NCI-H774 (cell line): ENCODE measurements around the gene KDM5A.
"Not testable (repeated sequence)": the region's sequence is repeated elsewhere in the genome, so short reads cannot be mapped to it uniquely, and the experiment has no call there.

ENCODE experiments used
- DNase-seq: peaks from one replicate; lab custom pipeline; 2025; lab: John Stamatoyannopoulos, UW

Gene KDM5A

DNA sequence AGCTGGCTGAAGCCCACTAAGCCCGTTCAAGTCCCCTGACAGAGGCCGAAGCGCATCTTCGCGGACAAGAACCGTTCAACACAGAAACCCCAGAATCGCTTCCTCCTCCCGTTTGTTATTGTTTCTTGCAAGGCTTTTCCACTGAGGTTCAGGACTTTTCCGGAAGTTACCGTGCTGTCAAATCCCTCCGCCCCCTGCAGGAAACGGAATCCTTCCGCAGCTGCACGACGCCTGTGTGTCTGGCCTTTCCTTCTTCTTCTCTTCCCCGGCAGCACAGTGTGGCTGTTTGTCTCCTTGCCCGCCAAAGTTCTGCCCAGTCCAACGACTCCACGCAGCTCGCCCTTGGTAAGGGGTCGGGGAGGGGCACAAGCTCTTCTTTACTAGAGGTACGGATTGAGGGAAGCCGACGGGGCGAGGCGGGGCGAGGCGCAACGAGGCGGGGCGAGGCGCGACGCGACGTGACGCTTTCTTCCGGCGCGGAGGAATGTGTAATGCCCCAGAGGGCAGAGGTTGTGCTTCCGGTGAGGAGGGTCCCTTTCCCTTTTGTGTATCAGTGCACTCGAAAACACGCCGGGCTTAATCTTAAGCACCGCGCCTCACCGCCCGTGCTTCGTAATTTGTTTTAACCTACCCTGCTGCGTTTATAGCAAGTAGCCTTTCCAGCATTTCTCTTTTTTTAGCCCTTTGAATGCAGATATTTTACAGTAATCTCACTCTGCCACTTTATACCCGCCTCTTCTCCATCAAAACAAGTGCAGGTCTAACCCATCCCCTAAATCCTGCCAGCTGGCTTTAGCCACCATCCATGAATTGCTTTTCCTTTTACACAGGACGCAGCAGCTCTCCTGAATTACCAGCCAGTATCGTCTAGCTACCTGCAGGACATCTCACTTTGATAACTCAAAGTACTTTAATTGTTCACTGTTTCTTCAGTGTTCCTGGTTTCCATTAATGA, at the start of gene KDM5A:
TSS of gene KDM5A (minus strand) at position 179 of the 955 bp plus-strand sequence. CDS start 229 bp downstream, outside the sequence.
- DNase-seq: no peak

- DNase-seq: not testable (repeated sequence)
Observed at GRCh38 chr12:435737-436136, 46.6 kb upstream of the KDM5A start.

GRCh38 chr12:422526-422925, 33.4 kb upstream of the KDM5A start:
- no peak for DNase-seq

DNA sequence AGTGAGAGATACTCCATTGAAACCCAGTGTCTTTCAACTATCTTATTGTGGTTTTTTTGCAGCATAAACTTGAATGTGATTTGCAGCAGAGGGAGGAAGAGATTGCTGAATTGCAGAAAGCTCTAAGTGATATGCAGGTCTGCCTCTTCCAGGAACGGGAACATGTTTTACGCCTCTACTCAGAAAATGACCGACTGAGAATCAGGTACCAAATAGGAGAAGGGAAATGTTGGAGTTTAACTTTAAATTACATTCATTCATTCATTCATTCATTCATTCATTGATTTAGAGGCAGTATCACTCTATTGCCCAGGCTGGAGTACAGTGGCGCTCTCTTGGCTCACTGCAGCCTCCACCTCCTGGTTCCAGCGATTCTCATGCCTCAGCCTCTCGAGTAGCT, 29.3 kb upstream of the KDM5A start:
- DNase-seq: no peak

DNA sequence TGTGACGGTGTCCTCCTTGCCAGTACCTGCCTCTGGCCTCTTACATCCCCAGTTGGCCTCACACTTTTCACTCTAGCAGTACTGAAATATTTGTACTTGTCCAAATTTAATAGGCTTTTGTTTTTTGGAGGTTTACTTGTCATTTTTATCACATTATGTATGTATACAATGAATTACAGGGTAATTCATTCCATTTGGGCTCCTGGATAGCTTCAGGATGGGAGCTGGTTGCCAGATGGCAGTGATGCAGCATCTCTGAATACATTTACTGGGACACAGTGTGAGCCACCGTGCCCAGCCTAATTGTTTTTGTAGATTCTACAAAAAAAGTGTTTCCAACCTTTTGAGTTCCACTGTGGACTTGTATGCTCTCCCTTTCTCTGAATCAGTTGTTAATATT, 25.7 kb upstream of the KDM5A start:
- DNase-seq: no peak

DNA sequence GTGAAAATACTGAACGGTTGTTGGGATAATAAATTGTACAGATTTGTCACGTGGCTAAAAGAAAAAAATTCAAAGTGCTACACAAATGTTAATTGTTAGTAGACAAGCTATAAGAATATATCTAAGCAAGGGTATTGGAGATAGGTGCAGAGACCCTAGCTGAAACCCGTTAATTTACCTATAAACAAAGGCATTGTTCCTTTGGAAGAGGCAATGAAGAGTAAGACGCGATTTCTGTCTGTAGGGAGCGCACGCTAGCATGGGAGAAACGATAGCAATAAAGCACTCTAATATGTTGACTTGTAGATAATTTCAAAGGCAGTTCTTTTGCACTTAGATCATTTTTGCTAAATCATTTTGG, 12.9 kb upstream of the KDM5A start:
- DNase-seq: no peak

GRCh38 chr12:401235-402028, 12.3 kb upstream of the KDM5A start, which contains the start of gene CCDC77:
Gene CCDC77 (plus strand): TSS chr12:401644. CDS start chr12:409384, 7,740 bp downstream.
- no peak for DNase-seq

- DNase-seq: no peak
Observed at GRCh38 chr12:400828-401227, 11.7 kb upstream of the KDM5A start.

GRCh38 chr12:388541-389141, 479 bp downstream of the KDM5A start:
- DNase-seq: no peak

GRCh38 chr12:388012-388411, 1.1 kb downstream of the KDM5A start:
- no peak for DNase-seq

- no peak for DNase-seq
Observed at GRCh38 chr12:386651-387050, 2.5 kb downstream of the KDM5A start.

GRCh38 chr12:370739-371485, 18.2 kb downstream of the KDM5A start:
- DNase-seq: not testable (repeated sequence)

DNA sequence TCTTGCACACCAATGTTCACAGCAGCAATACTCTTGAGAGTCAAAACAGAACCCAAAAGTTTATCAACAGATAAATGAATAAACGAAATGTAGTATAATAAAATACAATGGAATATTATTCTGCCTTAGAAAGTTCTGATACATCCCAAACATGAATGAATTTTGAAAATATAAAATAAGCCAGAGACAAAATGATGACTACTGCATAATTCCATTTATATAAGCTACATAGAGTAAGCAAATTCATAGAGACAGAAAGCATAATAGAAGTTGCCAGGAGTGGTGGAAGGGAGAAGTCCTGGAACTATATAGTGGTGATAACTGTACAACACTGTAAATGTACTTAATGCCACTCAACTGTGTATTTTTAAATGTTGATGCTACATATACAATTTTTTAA, 21.1 kb downstream of the KDM5A start:
- DNase-seq: no peak

- DNase-seq: no peak
Observed at GRCh38 chr12:366820-367219, 22.3 kb downstream of the KDM5A start.

DNA sequence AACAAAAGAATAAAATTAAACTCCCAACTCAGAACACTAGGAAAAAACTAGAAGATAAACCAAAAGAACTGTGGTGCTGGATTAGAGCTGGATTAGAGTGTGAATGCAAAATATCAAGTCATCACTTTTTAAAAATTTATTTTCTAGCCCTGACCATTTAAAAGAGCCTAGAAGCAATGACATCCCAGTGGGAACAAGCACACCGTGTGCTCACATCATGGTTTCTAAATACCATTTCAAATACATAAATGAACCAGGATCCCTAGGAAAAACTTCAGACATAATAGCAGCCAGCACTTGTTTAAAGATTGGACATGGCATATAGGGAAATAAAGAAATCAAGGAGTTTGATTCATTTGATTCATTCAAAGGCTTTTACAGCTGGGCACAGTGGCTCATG, 30.0 kb downstream of the KDM5A start:
- no peak for DNase-seq

- DNase-seq: no peak
Observed at GRCh38 chr12:356276-356988, 32.7 kb downstream of the KDM5A start.

DNA sequence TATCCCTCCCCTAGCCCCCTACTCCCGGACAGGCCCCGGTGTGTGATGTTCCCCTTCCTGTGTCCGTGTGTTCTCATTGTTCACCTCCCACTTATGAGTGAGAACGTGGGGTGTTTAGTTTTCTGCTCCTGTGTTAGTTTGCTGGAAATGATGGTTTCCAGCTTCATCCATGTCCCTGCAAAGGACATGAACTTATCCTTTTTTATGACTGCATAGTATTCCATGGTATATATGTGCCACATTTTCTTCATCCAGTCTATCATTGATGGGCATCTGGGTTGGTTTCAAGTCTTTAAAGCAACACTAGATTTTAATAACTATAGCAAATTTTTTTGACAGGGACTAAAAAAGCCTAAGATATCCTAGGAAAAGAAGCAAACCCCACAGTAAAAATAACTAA, 37.9 kb downstream of the KDM5A start:
- not testable (repeated sequence) for DNase-seq

DNA sequence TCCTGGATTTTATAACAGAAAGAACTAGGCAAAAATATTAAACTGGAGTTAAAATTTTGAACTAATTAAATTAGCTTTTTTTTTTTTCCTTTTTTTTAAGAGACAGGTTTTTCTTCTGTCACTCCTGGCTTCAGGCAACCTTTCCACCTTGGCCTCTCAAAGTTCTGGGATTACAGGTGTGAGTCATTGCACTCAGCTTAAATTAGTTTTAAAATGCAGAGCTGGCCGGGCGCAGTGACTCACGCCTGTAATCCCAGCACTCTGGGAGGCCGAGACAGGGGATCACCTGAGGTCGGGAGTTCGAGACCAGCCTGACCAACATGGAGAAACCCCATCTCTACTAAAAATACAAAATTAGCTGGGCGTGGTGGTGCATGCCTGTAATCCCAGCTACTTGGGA, 39.5 kb downstream of the KDM5A start:
- DNase-seq: not testable (repeated sequence)

DNA sequence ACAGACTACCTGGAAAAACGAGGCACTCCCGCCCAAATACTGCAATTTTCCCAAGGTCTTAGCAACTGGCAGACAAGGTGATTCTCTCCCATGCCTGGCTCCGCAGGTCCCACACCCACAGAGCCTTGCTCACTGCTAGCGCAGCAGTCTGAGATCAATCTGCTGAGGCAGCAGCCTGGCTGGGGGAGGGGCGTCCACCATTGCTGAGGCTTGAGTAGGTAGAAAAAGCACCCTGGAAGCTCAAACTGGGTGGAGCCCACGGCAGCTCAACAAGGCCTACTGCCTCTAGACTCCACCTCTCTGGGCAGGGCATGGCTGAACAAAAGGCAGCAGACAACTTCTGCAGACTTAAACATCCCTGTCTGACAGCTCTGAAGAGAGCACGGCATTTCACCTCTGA, 46.1 kb downstream of the KDM5A start:
- not testable (repeated sequence) for DNase-seq

GRCh38 chr12:337039-337438, 52.1 kb downstream of the KDM5A start:
- DNase-seq: no peak

DNA sequence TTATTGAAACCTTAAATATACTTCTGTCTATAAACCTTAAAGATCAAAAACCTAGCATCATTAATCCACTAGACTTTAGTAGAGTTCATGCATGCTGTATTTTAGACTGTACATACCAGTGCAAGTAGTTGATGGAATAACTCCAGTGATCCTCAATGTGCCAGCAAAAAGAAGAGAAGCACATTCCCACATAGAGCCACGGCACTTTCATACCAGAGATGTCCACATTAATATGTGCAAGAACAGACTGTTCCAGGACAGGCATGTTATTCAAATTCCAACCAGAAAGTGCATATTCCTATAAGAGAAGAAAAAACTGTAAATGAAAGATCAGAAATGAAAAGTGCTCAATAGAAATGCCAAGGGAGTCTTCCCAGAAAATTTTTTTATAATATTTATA, 55.0 kb downstream of the KDM5A start:
- no peak for DNase-seq
